ENCODE measurements around the gene MPPED1. TPM values are rescaled to one million over a fixed set of nuclear protein-coding genes. Genes with fewer than 3 reads are reported as not detected.
A peak's percentile ranks its signal among the peaks of the same experiment; 100 is the strongest.

MPPED1 gene
- polyA plus RNA-seq, 1 of the 3 experiments (the other 2 are of a cell fraction): 0.03 TPM

DNA sequence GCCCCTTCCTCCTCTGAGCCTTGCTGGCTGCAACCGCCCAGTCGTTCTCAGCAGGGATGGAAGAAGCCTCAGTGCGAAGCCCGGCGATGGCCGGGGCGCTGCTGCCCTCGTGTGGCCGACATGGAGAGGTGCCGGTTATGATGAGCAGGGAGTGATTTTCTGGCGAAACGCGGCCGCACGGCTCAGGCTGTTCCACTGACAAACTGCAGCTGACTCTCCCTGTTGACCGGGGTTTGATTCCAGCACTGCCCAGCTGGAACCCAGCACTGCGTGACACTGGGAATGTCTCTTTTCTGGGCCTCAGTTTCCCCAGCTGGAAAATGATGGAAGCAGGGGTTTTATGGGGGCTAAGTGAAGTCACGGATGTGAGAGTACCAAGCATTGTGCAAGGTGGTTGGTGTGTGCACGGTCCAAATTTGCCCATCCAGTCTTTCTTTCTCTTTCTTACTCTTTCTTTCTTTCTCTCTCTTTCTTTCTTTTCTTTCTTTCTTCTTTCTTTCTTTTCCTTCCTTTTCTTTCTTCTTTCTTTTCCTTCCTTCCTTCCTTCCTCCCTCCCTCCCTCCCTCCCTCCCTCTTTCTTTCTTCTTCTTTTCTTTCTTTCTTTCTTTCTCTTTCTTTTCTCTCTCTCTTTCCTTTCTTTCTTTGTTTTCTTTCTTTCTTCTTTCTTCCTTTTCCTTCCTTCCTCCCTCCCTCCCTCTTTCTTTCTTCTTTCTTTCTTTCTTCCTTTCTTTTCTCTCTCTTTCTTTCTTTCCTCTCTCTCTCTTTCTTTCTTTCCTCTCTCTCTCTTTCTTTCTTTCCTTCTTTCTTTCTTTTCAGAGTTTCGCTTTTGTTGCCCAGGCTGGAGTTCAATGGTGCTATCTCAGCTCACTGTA, 25.8 kb upstream of the MPPED1 start:
- no peaks in the 10 kb centered on the region for H3F3A ChIP-seq (replicated peaks; ENCODE audit: insufficient read depth)
- H3K9me2 ChIP-seq: no peaks in the 10 kb centered on the region
- no peaks in the 10 kb centered on the region for H3K9me3 ChIP-seq
- no peak for TF ChIP-seq RCOR1 (IDR thresholded peaks at IDR 0.05; ENCODE audit: low read length)
- no peak for TF ChIP-seq TAF1 (IDR thresholded peaks at IDR 0.05; ENCODE audit: borderline replicate concordance, low read depth, low read length)
- no peak for TF ChIP-seq YY1 (IDR thresholded peaks at IDR 0.05; ENCODE audit: low read depth)
- no peak for TF ChIP-seq RFX5 (IDR thresholded peaks at IDR 0.05; ENCODE audit: low read length)
- no peak for TF ChIP-seq POLR2AphosphoS5 (IDR thresholded peaks at IDR 0.05; ENCODE audit: low read depth, low read length)
- no peak for TF ChIP-seq FOXM1 (IDR thresholded peaks at IDR 0.05; ENCODE audit: low read depth)
- TF ChIP-seq GATA2 (CRISPR knock-in tag; IDR thresholded peaks at IDR 0.05): no peak
- peak; percentile 64 for TF ChIP-seq CTCF (IDR thresholded peaks at IDR 0.05)
- TF ChIP-seq MAX (IDR thresholded peaks at IDR 0.05; ENCODE audit: low read depth): no peak
- peak; percentile 90 for TF ChIP-seq RAD21 (IDR thresholded peaks at IDR 0.05; ENCODE audit: low read length)
- TF ChIP-seq GABPA (IDR thresholded peaks at IDR 0.05; ENCODE audit: low read depth): no peak
- TF ChIP-seq TEAD4 (IDR thresholded peaks at IDR 0.05; ENCODE audit: borderline replicate concordance, insufficient read depth): no peak
- TF ChIP-seq SMC3 (IDR thresholded peaks at IDR 0.05; ENCODE audit: low read depth, low read length): peak; percentile 83
- TF ChIP-seq MEF2A (IDR thresholded peaks at IDR 0.05; ENCODE audit: borderline replicate concordance, low read depth): no peak
- TF ChIP-seq RXRA (IDR thresholded peaks at IDR 0.05; ENCODE audit: borderline replicate concordance, low read depth): no peak
- peak; percentile 80 for DNase-seq
- WGBS (ENCODE audit: low lambda C conversion rate): 21% methylated on average over 3 of the region's 20 CpGs
- no peaks in the 10 kb centered on the region for H3K27me3 ChIP-seq (ENCODE audit: insufficient read depth)
- no peak overlapping the region for H3K9ac ChIP-seq
- ChIA-PET CTCF (interaction anchor here (0.6 to 3.7 kb wide), 20 partner anchors 12 to 463 kb away, joined by 3 to 25 read pairs (median 4); no protein-coding TSS in a partner anchor), POLR2A (no interaction called here)
- no peaks in the 10 kb centered on the region for H4K20me1 ChIP-seq (ENCODE audit: insufficient read depth)
- H3K79me2 ChIP-seq (ENCODE audit: insufficient read depth): no peaks in the 10 kb centered on the region
- peak overlapping the region in 1 of 2 experiments; percentile 55; a peak in 2 of 4 replicates for H3K4me3 ChIP-seq (ENCODE audit: low read depth in 2 of 2, low read length in 1 of 2)
- no peak overlapping the region for H2AFZ ChIP-seq (ENCODE audit: low read depth)
- no peaks in the 10 kb centered on the region; a peak in 1 of 4 replicates for H3K4me1 ChIP-seq (ENCODE audit: control insufficient read depth in 1 of 2, insufficient read depth in 2 of 2, low read depth in 1 of 2, low read length in 1 of 2)
- no peak overlapping the region for H3K27ac ChIP-seq (ENCODE audit: low read depth in 2 of 2, low read length in 1 of 2)
- no peaks in the 10 kb centered on the region for H3K36me3 ChIP-seq (replicated peaks in 1 of 2; ENCODE audit: control insufficient read depth in 1 of 2, insufficient read depth in 2 of 2, low read length in 1 of 2)
- H3K4me2 ChIP-seq: no peak overlapping the region

DNA sequence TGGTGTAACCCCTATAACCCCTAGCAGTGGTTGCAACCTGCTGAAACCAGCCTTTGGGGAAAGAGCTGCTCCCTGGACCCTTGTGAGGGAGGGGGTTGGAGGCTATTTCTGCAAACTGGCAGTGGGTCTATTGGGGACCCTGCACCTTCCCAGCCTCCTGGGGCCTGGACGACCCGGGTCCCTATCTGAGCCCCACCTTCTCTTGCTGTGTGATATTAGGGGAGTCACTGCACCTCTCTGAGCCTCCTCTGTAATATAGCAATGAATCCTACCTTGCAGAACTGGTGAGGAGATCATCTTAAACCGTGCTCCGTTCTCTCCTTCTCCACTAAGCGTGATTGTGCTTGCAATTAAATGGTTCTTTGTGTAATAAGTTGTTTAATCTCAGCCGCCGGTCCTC, 24.0 kb upstream of the MPPED1 start:
- TF ChIP-seq MEF2A (IDR thresholded peaks at IDR 0.05; ENCODE audit: borderline replicate concordance, low read depth) (no peak), GABPA (IDR thresholded peaks at IDR 0.05; ENCODE audit: low read depth) (no peak), TCF12 (IDR thresholded peaks at IDR 0.05) (no peak), TEAD4 (IDR thresholded peaks at IDR 0.05; ENCODE audit: borderline replicate concordance, insufficient read depth) (no peak), NRF1 (IDR thresholded peaks at IDR 0.05; ENCODE audit: low read depth, low read length) (no peak), RCOR1 (IDR thresholded peaks at IDR 0.05; ENCODE audit: low read length) (no peak), GATA2 (CRISPR knock-in tag; IDR thresholded peaks at IDR 0.05) (no peak), PBX3 (IDR thresholded peaks at IDR 0.05) (no peak), CTCF (IDR thresholded peaks at IDR 0.05) (no peak), JUND (IDR thresholded peaks at IDR 0.05) (no peak)
- TF ChIP-seq, protein P1, sequence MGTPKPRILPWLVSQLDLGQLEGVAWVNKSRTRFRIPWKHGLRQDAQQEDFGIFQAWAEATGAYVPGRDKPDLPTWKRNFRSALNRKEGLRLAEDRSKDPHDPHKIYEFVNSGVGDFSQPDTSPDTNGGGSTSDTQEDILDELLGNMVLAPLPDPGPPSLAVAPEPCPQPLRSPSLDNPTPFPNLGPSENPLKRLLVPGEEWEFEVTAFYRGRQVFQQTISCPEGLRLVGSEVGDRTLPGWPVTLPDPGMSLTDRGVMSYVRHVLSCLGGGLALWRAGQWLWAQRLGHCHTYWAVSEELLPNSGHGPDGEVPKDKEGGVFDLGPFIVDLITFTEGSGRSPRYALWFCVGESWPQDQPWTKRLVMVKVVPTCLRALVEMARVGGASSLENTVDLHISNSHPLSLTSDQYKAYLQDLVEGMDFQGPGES (IDR thresholded peaks at IDR 0.05; ENCODE audit: low read depth, low read length): no peak
- POLR2A ChIA-PET: no interaction called here

More for the DNA sequence above, 24.0 kb upstream of the MPPED1 start:
- H4K20me1 ChIP-seq (ENCODE audit: insufficient read depth): no peaks in the 10 kb centered on the region
- H3K9me2 ChIP-seq: no peaks in the 10 kb centered on the region
- H3K27me3 ChIP-seq (ENCODE audit: insufficient read depth): no peaks in the 10 kb centered on the region
- DNase-seq: no peak
- no peak overlapping the region for H3K4me3 ChIP-seq (ENCODE audit: low read depth in 2 of 2, low read length in 1 of 2)
- CTCF ChIA-PET: interaction anchor here (0.8 to 2.5 kb wide), 10 partner anchors 10 to 495 kb away, joined by 3 to 24 read pairs (median 4); no protein-coding TSS in a partner anchor
- 28% methylated on average over 4 of the region's 7 CpGs for WGBS (ENCODE audit: low lambda C conversion rate)
- H3K36me3 ChIP-seq (replicated peaks in 1 of 2; ENCODE audit: control insufficient read depth in 1 of 2, insufficient read depth in 2 of 2, low read length in 1 of 2): no peaks in the 10 kb centered on the region
- no peak overlapping the region for H3K9ac ChIP-seq
- no peaks in the 10 kb centered on the region for H3K9me3 ChIP-seq
- H2AFZ ChIP-seq (ENCODE audit: low read depth): no peak overlapping the region
- H3K27ac ChIP-seq (ENCODE audit: low read depth in 2 of 2, low read length in 1 of 2): no peak overlapping the region
- H3K4me2 ChIP-seq: no peak overlapping the region
- no peaks in the 10 kb centered on the region for H3K79me2 ChIP-seq (ENCODE audit: insufficient read depth)
- no peaks in the 10 kb centered on the region; a peak in 1 of 4 replicates for H3K4me1 ChIP-seq (ENCODE audit: control insufficient read depth in 1 of 2, insufficient read depth in 2 of 2, low read depth in 1 of 2, low read length in 1 of 2)
- H3F3A ChIP-seq (replicated peaks; ENCODE audit: insufficient read depth): no peaks in the 10 kb centered on the region
